Vagina (tissue), 2 donors: ENCODE data around the gene ENPP7. TPM values are rescaled to one million over a fixed set of nuclear protein-coding genes. Genes with fewer than 3 reads are reported as not detected.
"Not testable (repeated sequence)": the region's sequence is repeated elsewhere in the genome, so short reads cannot be mapped to it uniquely, and the experiment has no call there.

Experiments used
- DNase-seq, 2 donors: peaks; one replicate each; pipeline ENCODE4 v3.0.0-alpha.2; 2017; ENCODE audit errors: extremely low spot score in 2 of 2
- H3K27ac ChIP-seq: fragments of 200-600 bp; sonication (generic); one replicate; pipeline ENCODE4 v1.5.1; 2019
- H3K27me3 ChIP-seq: fragments of 200-600 bp; sonication (generic); one replicate; pipeline ENCODE4 v1.5.1; 2019
- H3K36me3 ChIP-seq, 2 donors: fragments of 200-600 bp; sonication (generic); one replicate each; pipeline ENCODE4 v1.5.1; 2017 to 2019
- H3K4me1 ChIP-seq: fragments of 200-600 bp; sonication (generic); one replicate; pipeline ENCODE4 v1.5.1; 2019
- H3K4me3 ChIP-seq, 2 donors: fragments of 200-600 bp; sonication (generic); 1 replicate in 1 of 2; 2 replicates in 1 of 2; pipeline ENCODE4 v1.5.1; 2016 to 2019
- H3K9me3 ChIP-seq: fragments of 200-600 bp; sonication (generic); one replicate; pipeline ENCODE4 v1.5.1; 2019
- CTCF ChIP-seq, 3 experiments: fragments of 450-650 bp in 2 of 3; fragments of 200-600 bp in 1 of 3; sonication (generic) in 1 of 3; IDR thresholded peaks; one replicate each; pipeline ENCODE4 v1.5.1; 2017 to 2019; ENCODE audit warnings: antibody characterized with exemption in 3 of 3, mild to moderate bottlenecking in 2 of 3, moderate library complexity in 2 of 3
- POLR2A ChIP-seq, 2 donors: fragments of 450-650 bp; IDR thresholded peaks; one replicate each; pipeline ENCODE4 v1.6.1; 2017; ENCODE audit warnings: antibody characterized with exemption in 2 of 2, mild to moderate bottlenecking in 2 of 2, moderate library complexity in 2 of 2
- POLR2AphosphoS5 ChIP-seq, 2 donors: sonication (generic); formaldehyde crosslinking; IDR thresholded peaks; one replicate each; pipeline ENCODE4 v1.9.0; 2017; ENCODE audit warnings: antibody characterized with exemption in 2 of 2, mild to moderate bottlenecking in 2 of 2, low read depth in 1 of 2; ENCODE audit not compliant: insufficient read depth in 1 of 2
- intact Hi-C: fragments of 100-400 bp; cut with DNase I; formaldehyde crosslinking; loops from one replicate; pipeline ENCODE4 v1.15.1; 2023
- total RNA-seq: library from RNA; depleted of rRNA; stranded (reverse); fragments of >200 nt; gene quantifications from one replicate; pipeline ENCODE4 v1.2.3, GENCODE V29; 2016

Gene ENPP7
- total RNA-seq, 1 donor from 2014 or later, result not detected

DNA sequence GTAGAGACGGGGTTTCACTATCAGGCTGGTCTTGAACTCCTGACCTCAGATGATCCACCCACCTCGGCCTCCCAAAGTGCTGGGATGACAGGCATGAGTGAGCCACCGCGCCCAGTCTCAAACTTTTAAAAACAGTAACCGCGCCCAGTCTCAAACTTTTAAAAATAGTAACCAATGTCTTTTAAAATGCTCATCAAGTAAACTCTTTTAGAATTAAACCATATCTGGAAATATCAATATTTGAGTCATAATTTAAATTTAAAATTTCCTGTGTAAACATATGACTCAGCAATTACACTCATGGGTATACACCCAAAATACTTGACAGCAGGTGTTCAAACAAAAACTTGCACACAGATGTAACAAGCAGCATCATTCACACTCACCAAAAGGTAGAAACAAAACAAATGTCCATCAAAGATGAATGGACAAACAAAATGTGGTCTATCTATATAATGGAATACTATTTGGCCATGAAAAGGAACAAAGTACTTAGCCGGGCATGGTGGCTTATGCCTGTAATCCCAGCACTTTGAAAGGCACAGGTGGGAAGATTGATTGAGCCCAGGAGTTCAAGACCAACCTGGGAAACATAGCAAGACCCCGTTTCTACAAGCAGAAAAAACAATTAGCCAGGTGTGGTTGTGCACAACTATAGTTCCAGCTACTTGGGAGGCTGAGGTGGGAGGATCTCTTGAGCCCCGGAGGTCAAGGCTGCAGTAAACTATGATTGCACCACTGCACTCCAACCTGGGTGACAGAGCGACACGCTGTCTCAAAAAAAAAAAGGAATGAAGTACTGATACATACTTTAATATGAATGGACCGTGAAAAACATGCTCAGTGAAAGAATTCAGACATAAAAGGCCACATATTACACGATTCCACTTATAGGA, 20.2 kb downstream of the ENPP7 start:
- no peak for DNase-seq
- H3K27me3 ChIP-seq, result peaks cover 4% of the 10 kb centered on the region
- no peak overlapping the region for H3K27ac ChIP-seq
- TF ChIP-seq CTCF (IDR thresholded peaks at IDR 0.05), result no peak
- TF ChIP-seq POLR2A (IDR thresholded peaks at IDR 0.05), result no peak
- TF ChIP-seq POLR2AphosphoS5 (IDR thresholded peaks at IDR 0.05; ENCODE audit: insufficient read depth in 1 of 2, low read depth in 1 of 2), result no peak
- intact Hi-C loops, result no loop called here
- H3K4me1 ChIP-seq, result peaks cover 7% of the 10 kb centered on the region
- H3K4me3 ChIP-seq, result no peak overlapping the region
- no peaks in the 10 kb centered on the region for H3K36me3 ChIP-seq
- no peaks in the 10 kb centered on the region for H3K9me3 ChIP-seq

DNA sequence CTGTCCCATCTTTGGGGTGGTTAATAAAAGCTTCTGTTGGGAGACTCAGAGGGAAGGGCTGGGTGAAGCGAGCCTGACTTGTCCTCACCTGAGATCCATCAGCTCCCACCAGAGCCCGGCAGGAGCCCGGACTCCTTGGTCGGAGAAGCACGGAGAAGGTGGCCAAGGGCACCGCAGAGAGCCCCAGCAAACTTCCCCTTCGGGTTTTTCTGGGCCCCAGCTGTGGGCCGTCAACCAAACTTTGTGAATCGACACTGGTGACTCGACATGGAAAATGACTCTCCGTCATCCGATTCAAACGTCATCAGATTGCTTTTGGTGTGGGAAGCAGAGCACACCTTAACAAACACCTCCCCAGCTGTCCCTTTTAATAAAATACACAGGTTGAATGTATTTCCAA, 21.4 kb downstream of the ENPP7 start:
- TF ChIP-seq CTCF (IDR thresholded peaks at IDR 0.05) (no peak), POLR2A (IDR thresholded peaks at IDR 0.05) (no peak), POLR2AphosphoS5 (IDR thresholded peaks at IDR 0.05; ENCODE audit: insufficient read depth in 1 of 2, low read depth in 1 of 2) (no peak)
- peaks cover 4% of the 10 kb centered on the region for H3K27me3 ChIP-seq
- intact Hi-C loops, result no loop called here

DNA sequence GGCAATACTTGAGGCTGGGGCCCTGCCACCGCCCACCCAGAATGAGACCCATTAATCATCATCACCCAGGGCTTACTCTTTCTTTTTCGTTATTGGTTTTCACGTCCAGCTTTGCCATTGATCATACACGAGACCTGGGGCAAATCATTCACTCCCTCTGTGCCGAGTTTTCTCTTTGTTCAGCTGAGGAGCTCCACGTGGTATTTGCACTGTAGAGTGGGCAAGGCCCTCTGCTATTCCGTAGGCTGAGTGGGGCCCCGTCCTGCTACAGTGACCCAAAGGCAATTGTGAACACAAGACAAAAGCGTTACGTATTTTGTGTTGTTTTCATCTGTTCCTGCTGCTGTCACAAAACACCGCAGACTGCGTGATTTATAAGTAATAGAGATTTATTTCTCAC, 23.6 kb downstream of the ENPP7 start:
- H3K36me3 ChIP-seq, result no peaks in the 10 kb centered on the region
- no peaks in the 10 kb centered on the region for H3K4me1 ChIP-seq
- TF ChIP-seq CTCF (IDR thresholded peaks at IDR 0.05) (no peak), POLR2AphosphoS5 (IDR thresholded peaks at IDR 0.05; ENCODE audit: insufficient read depth in 1 of 2, low read depth in 1 of 2) (no peak), POLR2A (IDR thresholded peaks at IDR 0.05) (no peak)
- no peak for DNase-seq
- no peak overlapping the region for H3K4me3 ChIP-seq
- no peaks in the 10 kb centered on the region for H3K9me3 ChIP-seq
- intact Hi-C loops, result no loop called here
- H3K27me3 ChIP-seq, result no peaks in the 10 kb centered on the region
- H3K27ac ChIP-seq, result no peak overlapping the region

More for the DNA sequence above, 21.4 kb downstream of the ENPP7 start:
- Histone ChIP-seq H3K4me3 (no peak overlapping the region), H3K36me3 (no peaks in the 10 kb centered on the region), H3K9me3 (no peaks in the 10 kb centered on the region), H3K27ac (no peak overlapping the region), H3K4me1 (peaks cover 7% of the 10 kb centered on the region)
- DNase-seq, result no peak

- H3K27me3 ChIP-seq, H3K4me3 ChIP-seq, H3K36me3 ChIP-seq, H3K27ac ChIP-seq, DNase-seq, H3K4me1 ChIP-seq, H3K9me3 ChIP-seq, intact Hi-C loops: not testable (repeated sequence)
Measured at GRCh38 chr17:79754903-79755302, 24.2 kb downstream of the ENPP7 start.

GRCh38 chr17:79755591-79755990, 24.8 kb downstream of the ENPP7 start:
- Histone ChIP-seq H3K27ac (no peak overlapping the region), H3K4me1 (no peaks in the 10 kb centered on the region), H3K27me3 (no peaks in the 10 kb centered on the region), H3K9me3 (no peaks in the 10 kb centered on the region), H3K36me3 (no peaks in the 10 kb centered on the region), H3K4me3 (no peak overlapping the region)
- TF ChIP-seq CTCF (IDR thresholded peaks at IDR 0.05), result no peak
- no peak for TF ChIP-seq POLR2A (IDR thresholded peaks at IDR 0.05)
- no peak for TF ChIP-seq POLR2AphosphoS5 (IDR thresholded peaks at IDR 0.05; ENCODE audit: insufficient read depth in 1 of 2, low read depth in 1 of 2)
- intact Hi-C loops, result no loop called here
- no peak for DNase-seq
